OCI-LY7 (cell line): ENCODE measurements around the gene TLE6. TPM values are rescaled to one million over a fixed set of nuclear protein-coding genes. Genes with fewer than 3 reads are reported as not detected.
"Not testable (repeated sequence)": the region's sequence is repeated elsewhere in the genome, so short reads cannot be mapped to it uniquely, and the experiment has no call there.

Source experiments
- BruUV-seq: library from RNA; stranded (reverse); fragments of 400-500 nt; replicated peaks from 2 replicates; lab custom pipeline; 2021; lab: Mats Ljungman, UMichigan
- CTCF ChIA-PET: fragments of 300-600 bp; sonication (Branson Sonifier 250); formaldehyde crosslinking; loops from one replicate; lab custom pipeline; 2022; ENCODE audit warnings: antibody characterized with exemption; ENCODE audit not compliant: unreplicated experiment; lab: Charles Lee
- POLR2A ChIA-PET: fragments of 300-600 bp; sonication (Branson Sonifier 250); formaldehyde crosslinking; loops from one replicate; lab custom pipeline; 2022; ENCODE audit warnings: antibody characterized with exemption; lab: Charles Lee
- DNase-seq: peaks from one replicate; pipeline ENCODE4 v3.0.0-alpha.2; 2015; ENCODE audit warnings: low spot score
- H2AFZ ChIP-seq: fragments of 200-600 bp; sonication (generic), shearing (Covaris generic); 2 replicates; pipeline ENCODE4 v1.6.1; 2014; ENCODE audit warnings: mild to moderate bottlenecking, antibody characterized with exemption, low read length, moderate library complexity
- H3K27ac ChIP-seq: fragments of 200-600 bp; sonication (generic); 2 replicates; pipeline ENCODE4 v1.5.1; 2014; ENCODE audit warnings: mixed run types, low read depth, mild to moderate bottlenecking, moderate library complexity, low read length, inconsistent platforms; ENCODE audit not compliant: poor library complexity, severe bottlenecking
- H3K36me3 ChIP-seq: fragments of 200-600 bp; sonication (generic); 2 replicates; pipeline ENCODE4 v1.6.1; 2014; ENCODE audit warnings: mild to moderate bottlenecking, antibody characterized with exemption, low read length, moderate library complexity, mixed read lengths; ENCODE audit not compliant: insufficient read depth
- H3K4me1 ChIP-seq: fragments of 200-600 bp; sonication (generic); 2 replicates; pipeline ENCODE4 v1.5.1; 2014; ENCODE audit warnings: mild to moderate bottlenecking, low read length; ENCODE audit not compliant: insufficient read depth, poor library complexity, severe bottlenecking
- H3K4me2 ChIP-seq: fragments of 200-600 bp; sonication (generic); 2 replicates; pipeline ENCODE4 v1.6.1; 2014; ENCODE audit warnings: mild to moderate bottlenecking, low read length
- H3K4me3 ChIP-seq: fragments of 200-600 bp; sonication (generic); 2 replicates; pipeline ENCODE4 v1.5.1; 2014; ENCODE audit warnings: mild to moderate bottlenecking, low read depth, low read length; ENCODE audit not compliant: poor library complexity, severe bottlenecking
- H3K79me2 ChIP-seq: fragments of 200-600 bp; sonication (generic); 2 replicates; pipeline ENCODE4 v1.6.1; 2016; ENCODE audit warnings: low read depth, mild to moderate bottlenecking, low read length, moderate library complexity, mixed read lengths; ENCODE audit not compliant: insufficient read depth
- H3K9me2 ChIP-seq: fragments of 200-600 bp; sonication (generic); 2 replicates; pipeline ENCODE4 v1.6.1; 2016; ENCODE audit warnings: mild to moderate bottlenecking, low read length, mixed read lengths; ENCODE audit not compliant: insufficient read depth
- H3K9me3 ChIP-seq: fragments of 200-600 bp; sonication (generic); 2 replicates; pipeline ENCODE4 v1.6.1; 2014; ENCODE audit warnings: mild to moderate bottlenecking, mixed run types, low read length, mixed read lengths
- H4K20me1 ChIP-seq: fragments of 200-600 bp; sonication (generic); 2 replicates; pipeline ENCODE4 v1.6.1; 2014; ENCODE audit warnings: mild to moderate bottlenecking, antibody characterized with exemption, low read length, moderate library complexity, mixed read lengths; ENCODE audit not compliant: insufficient read depth
- EZH2phosphoT487 ChIP-seq: fragments of 200-600 bp; sonication (generic); IDR thresholded peaks from 2 replicates; pipeline ENCODE4 v1.6.1; 2018; ENCODE audit warnings: low read depth, borderline replicate concordance, mild to moderate bottlenecking, mixed run types, antibody characterized with exemption, low read length, moderate library complexity, mixed read lengths
- intact Hi-C: fragments of 100-400 bp; cut with micrococcal nuclease; formaldehyde crosslinking; loops from one replicate; pipeline ENCODE4 v1.10.0; 2022; ENCODE audit not compliant: unreplicated experiment
- total RNA-seq, 2 experiments: library from RNA; depleted of rRNA in 1 of 2; stranded (reverse); fragments of >200 nt in 1 of 2; shearing (Covaris generic) in 1 of 2; gene quantifications; 2 replicates each; pipeline ENCODE4 v1.2.3, GENCODE V29; 2014 to 2022
- TF ChIP-seq, protein P1 (sequence below): fragments of 200-600 bp; sonication (generic); conservative IDR thresholded peaks from 2 replicates; pipeline ENCODE4 v1.5.1; 2014; ENCODE audit warnings: mild to moderate bottlenecking, antibody characterized with exemption, low read length, moderate library complexity, mixed read lengths

The TLE6 gene
- total RNA-seq, 2 experiments from 2014 or later = 15.9 to 21.5 TPM

DNA sequence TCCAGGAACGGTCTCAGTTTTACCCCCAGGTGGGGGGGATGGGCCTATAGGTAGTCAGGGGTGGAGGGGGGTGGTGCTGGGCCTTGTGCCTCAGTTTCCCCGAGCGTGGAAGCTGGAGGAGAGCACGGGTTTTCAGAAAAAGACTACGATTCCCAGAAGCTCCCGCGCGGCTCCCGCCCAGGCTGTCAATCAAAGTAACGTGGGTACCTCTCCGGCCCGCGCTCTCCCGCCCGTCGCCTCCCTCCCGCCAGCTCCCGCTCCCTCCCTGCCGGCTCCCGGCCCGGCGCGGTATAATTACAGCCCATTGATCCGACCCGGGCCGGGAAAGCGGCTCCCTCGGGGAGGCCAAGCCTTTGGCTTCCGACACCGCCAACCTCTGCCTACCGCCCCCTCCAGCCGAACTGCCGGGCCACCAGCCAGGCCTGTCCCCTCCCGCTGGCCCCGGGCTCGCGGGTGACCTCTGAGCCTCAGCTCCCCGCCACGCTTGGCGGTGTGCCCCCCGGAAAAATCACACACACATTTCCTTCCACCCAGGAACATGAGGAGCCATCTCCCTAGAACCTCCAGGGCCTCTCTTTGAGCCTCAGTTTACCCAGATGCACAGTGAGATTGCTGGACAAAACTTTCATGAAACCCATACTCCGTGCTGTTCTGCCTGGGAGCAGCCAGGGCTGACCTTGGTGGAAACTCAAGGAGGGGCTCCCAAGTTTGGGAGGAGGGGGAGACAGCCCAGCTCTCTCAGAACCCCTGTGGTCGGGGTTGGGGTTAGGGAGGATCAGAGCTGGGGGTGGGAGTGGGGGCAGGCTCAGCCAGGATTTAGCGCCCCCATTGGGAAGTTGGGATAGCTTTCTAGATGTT lies 59.0 kb downstream of the TLE6 start:
- H2AFZ ChIP-seq = peak overlapping the region; percentile 82

DNA sequence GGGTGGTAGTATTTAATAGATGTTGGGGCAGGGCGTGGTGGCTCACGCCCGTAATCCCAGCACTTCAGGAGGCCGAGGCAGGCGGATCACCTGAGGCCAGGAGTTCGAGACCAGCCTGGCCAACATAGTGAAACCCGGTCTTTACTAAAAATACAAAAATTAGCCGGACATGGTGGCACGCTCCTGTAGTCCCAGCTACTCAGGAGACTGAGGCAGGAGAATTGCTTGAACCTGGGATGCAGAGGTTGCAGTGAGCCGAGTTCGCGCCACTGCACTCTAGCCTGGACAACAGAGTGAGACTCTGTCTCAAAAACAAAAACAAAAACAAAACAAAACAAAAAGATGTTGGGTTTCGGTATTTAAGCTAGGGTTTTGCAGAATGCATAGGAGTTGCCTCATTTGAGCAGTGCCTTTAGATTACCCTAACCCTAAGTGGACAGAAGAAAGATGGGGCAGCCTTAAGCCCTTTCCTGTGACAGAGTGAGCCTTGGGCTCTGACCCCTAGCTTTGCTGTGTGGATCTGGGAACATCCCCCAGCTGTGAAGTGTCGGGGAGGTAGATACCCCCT lies 59.7 kb downstream of the TLE6 start:
- BruUV-seq, CTCF ChIA-PET, DNase-seq, H3K9me2 ChIP-seq, H3K27ac ChIP-seq, H4K20me1 ChIP-seq, H3K9me3 ChIP-seq, H3K79me2 ChIP-seq, H2AFZ ChIP-seq, H3K36me3 ChIP-seq: not testable (repeated sequence)
- Histone ChIP-seq H3K4me1 (peaks cover 15% of the 10 kb centered on the region), H3K4me2 (peak overlapping the region; percentile 78), H3K4me3 (peak overlapping the region; percentile 74)
- intact Hi-C loops = loop anchor here (1.0 kb wide), 1 partner anchor 68 kb away; no protein-coding TSS in a partner anchor
- POLR2A ChIA-PET = interaction anchor here (1.0 kb wide), 1 partner anchor 64 kb away, joined by 4 read pairs; no protein-coding TSS in a partner anchor

More for the DNA sequence above, 59.0 kb downstream of the TLE6 start:
- Histone ChIP-seq H3K4me2 (peak overlapping the region; percentile 78), H3K9me3 (no peaks in the 10 kb centered on the region), H3K4me1 (peaks cover 15% of the 10 kb centered on the region), H3K4me3 (peak overlapping the region; percentile 74), H3K9me2 (no peaks in the 10 kb centered on the region), H3K79me2 (no peaks in the 10 kb centered on the region), H3K27ac (peak overlapping the region; percentile 67), H3K36me3 (no peaks in the 10 kb centered on the region), H4K20me1 (no peaks in the 10 kb centered on the region)
- intact Hi-C loops = loop anchor here (1.0 kb wide), 1 partner anchor 67 kb away; no protein-coding TSS in a partner anchor
- no TSS peak for BruUV-seq
- peak; percentile 89 for DNase-seq
- ChIA-PET POLR2A (interaction anchor here (0.6 to 1.8 kb wide), 14 partner anchors 11 to 144 kb away, joined by 3 to 12 read pairs (median 4); partner anchors contain the start of gene TLE6), CTCF (interaction anchor here (0.7 to 0.9 kb wide), 2 partner anchors 67 to 78 kb away, joined by 3 to 5 read pairs; no protein-coding TSS in a partner anchor)
- TF ChIP-seq, protein P1, sequence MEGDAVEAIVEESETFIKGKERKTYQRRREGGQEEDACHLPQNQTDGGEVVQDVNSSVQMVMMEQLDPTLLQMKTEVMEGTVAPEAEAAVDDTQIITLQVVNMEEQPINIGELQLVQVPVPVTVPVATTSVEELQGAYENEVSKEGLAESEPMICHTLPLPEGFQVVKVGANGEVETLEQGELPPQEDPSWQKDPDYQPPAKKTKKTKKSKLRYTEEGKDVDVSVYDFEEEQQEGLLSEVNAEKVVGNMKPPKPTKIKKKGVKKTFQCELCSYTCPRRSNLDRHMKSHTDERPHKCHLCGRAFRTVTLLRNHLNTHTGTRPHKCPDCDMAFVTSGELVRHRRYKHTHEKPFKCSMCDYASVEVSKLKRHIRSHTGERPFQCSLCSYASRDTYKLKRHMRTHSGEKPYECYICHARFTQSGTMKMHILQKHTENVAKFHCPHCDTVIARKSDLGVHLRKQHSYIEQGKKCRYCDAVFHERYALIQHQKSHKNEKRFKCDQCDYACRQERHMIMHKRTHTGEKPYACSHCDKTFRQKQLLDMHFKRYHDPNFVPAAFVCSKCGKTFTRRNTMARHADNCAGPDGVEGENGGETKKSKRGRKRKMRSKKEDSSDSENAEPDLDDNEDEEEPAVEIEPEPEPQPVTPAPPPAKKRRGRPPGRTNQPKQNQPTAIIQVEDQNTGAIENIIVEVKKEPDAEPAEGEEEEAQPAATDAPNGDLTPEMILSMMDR = peak; percentile 49; the same call in 1 of the 2 replicates
- no peak for TF ChIP-seq EZH2phosphoT487

DNA sequence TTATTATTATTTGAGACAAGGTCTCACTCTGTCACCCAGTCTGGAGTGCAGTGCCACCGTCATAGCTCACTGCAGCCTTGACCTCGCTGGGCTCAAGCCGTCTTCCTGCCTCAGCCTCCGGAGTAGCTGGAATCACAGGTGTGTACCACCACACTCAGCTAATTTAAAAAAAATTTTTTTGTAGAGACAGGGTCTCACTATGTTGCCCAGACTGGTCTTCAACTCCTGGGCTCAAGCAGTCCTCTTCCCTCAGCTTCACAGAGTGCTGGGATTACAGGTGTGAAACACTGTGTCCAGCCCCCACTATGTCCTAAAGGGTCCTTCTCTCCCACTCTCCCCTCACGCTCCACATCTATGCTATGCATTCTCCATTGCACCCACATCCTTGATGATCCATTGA lies 60.9 kb downstream of the TLE6 start:
- intact Hi-C loops = no loop called here
- Histone ChIP-seq H4K20me1 (no peaks in the 10 kb centered on the region), H3K9me2 (no peaks in the 10 kb centered on the region), H3K9me3 (no peaks in the 10 kb centered on the region), H3K4me2 (no peak overlapping the region), H2AFZ (no peak overlapping the region), H3K36me3 (no peaks in the 10 kb centered on the region), H3K79me2 (no peaks in the 10 kb centered on the region), H3K4me1 (peaks cover 15% of the 10 kb centered on the region), H3K27ac (no peak overlapping the region), H3K4me3 (no peak overlapping the region)
- CTCF ChIA-PET = no interaction called here
- TF ChIP-seq, protein P1 = no peak
- TF ChIP-seq EZH2phosphoT487 = no peak
- no TSS peak for BruUV-seq
- DNase-seq = no peak
- POLR2A ChIA-PET = interaction anchor here (0.9 kb wide), 1 partner anchor 68 kb away, joined by 3 read pairs; no protein-coding TSS in a partner anchor
